ENCODE results near the gene ZNF429.
"Not testable (repeated sequence)": the region's sequence is repeated elsewhere in the genome, so short reads cannot be mapped to it uniquely, and the experiment has no call there.

Gene ZNF429

GRCh38 chr19:21593934-21594820 lies 88.8 kb downstream of the ZNF429 start:
- Mint-ChIP-seq H3K4me1 (no peaks in the 10 kb centered on the region), H3K27me3 (no peaks in the 10 kb centered on the region), H3K36me3 (no peaks in the 10 kb centered on the region), H3K27ac (peak overlapping the region; percentile 68), H3K9me3 (no peaks in the 10 kb centered on the region), H3K4me3 (no peak overlapping the region)

- H3K4me1 Mint-ChIP-seq = no peaks in the 10 kb centered on the region
- no peaks in the 10 kb centered on the region for H3K27me3 Mint-ChIP-seq
- no peak overlapping the region for H3K27ac Mint-ChIP-seq
- no peaks in the 10 kb centered on the region for H3K36me3 Mint-ChIP-seq
- H3K4me3 Mint-ChIP-seq = no peak overlapping the region
- no peaks in the 10 kb centered on the region for H3K9me3 Mint-ChIP-seq
Observed at GRCh38 chr19:21595185-21595584, 89.8 kb downstream of the ZNF429 start.

DNA sequence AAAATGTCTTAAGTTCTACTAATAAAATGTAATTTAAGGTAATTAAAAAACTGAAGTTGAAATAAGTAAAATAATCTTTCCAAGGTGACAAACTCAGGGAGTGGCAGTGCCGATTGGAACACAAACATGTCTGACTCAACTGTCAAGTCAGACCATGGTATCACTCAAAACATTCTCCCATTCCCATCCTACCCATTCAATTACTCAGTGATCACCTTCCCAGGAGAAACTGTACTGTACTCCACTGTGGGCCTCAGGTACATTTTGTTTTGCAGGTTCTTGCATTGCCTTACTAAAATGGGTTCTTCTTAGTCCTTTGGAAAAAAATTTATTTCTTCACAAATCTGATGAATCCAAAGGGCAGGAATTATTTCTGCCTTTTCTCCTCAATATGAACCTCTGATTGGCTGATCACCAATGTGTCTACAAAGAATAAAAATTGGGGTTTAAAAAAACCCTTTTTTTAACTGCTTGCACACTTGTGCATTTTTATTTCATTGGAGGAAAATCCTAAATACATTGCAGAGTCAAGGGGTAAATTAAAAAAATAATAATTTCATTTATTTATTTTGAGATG lies 96.8 kb downstream of the ZNF429 start:
- H3K27ac Mint-ChIP-seq = no peak overlapping the region
- no peak overlapping the region for H3K4me3 Mint-ChIP-seq
- H3K36me3 Mint-ChIP-seq = peaks cover 3% of the 10 kb centered on the region
- peaks cover 4% of the 10 kb centered on the region for H3K9me3 Mint-ChIP-seq
- H3K4me1 Mint-ChIP-seq = peaks cover 29% of the 10 kb centered on the region
- no peaks in the 10 kb centered on the region for H3K27me3 Mint-ChIP-seq

- not testable (repeated sequence) for H3K9me3 Mint-ChIP-seq, H3K4me3 Mint-ChIP-seq, H3K36me3 Mint-ChIP-seq, H3K27ac Mint-ChIP-seq, H3K27me3 Mint-ChIP-seq
- peaks cover 29% of the 10 kb centered on the region for H3K4me1 Mint-ChIP-seq
Observed at GRCh38 chr19:21602659-21603430, 97.4 kb downstream of the ZNF429 start.

DNA sequence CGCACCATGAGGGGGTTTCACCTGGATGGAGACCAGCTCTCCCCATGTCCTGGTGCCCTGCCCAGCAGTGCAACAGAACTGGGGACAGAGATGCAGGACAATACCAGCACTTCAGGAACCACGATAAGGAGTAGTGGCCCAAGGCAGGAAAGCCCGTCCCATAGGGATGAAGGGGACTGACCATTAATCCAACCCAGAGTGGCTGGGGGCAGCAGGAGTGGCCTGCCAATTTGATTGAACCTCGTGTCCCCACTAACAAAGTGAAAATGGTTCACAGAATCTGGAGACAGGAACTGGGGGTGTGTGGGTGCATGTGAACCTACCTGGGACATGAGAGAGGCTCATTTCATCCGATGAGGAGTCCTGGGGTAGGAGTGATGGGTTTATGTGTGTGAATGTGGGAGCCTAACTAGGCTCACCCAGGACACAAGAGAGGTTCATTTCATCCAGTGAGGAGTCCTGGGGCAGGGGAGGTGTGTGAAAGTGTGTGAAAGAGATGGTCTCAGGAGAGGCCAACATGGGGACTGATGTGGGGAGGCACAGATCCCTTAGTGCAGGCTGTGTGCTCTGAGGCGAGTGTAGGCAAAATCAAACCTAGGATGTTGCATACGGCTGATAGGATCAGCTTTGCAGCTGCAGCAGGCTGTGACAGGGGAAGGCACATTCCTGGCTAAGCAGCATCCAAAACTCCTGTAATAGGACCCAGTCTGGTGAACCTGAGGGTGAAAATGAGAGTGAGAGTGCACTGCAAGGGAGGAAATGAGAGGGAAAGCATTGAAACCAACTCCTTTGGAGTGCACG lies 98.2 kb downstream of the ZNF429 start:
- Mint-ChIP-seq H3K4me1 (peaks cover 29% of the 10 kb centered on the region), H3K4me3 (peak overlapping the region; percentile 91), H3K9me3 (peaks cover 4% of the 10 kb centered on the region), H3K27me3 (no peaks in the 10 kb centered on the region), H3K27ac (peak overlapping the region; percentile 63), H3K36me3 (peaks cover 3% of the 10 kb centered on the region)

DNA sequence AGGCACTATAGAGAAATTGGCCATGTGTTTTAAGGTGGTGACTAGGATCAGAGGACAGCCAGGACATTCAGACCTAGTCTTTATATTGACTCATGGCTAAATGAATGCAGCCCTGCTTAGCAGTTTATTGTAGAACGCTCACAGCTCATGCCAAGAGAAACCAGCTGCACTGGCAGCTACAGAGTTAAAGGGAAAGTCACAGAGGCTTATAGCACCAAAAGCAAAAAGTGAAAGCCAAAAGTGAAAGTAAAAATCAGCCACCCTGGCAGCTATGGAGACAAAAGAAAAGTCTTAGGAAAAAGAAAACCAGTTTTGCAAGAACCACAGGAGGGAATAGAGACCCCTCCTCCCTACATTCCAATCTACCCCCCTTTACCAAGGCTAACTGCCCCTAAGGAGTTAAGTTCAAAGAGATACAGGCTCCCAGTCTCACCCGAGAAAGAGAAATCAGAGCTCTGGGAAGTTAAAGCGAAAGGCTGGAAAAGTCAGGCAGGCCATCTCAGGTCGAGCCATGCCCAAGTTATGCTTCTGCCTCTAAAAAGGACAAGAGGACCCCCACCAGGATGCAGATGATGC lies 99.0 kb downstream of the ZNF429 start:
- H3K4me1 Mint-ChIP-seq = peaks cover 29% of the 10 kb centered on the region
- H3K4me3 Mint-ChIP-seq = peak overlapping the region; percentile 91
- H3K27me3 Mint-ChIP-seq = no peaks in the 10 kb centered on the region
- H3K36me3 Mint-ChIP-seq = peaks cover 3% of the 10 kb centered on the region
- H3K27ac Mint-ChIP-seq = peak overlapping the region; percentile 52
- peaks cover 4% of the 10 kb centered on the region for H3K9me3 Mint-ChIP-seq
